Hypothalamus (tissue), 51 donors: Measurements from ENCODE around the gene CCR2.

Experiments used
- DNase-seq, 51 donors: peaks; one replicate each; lab custom pipeline; 2025; lab: John Stamatoyannopoulos, UW

CCR2 gene

DNA sequence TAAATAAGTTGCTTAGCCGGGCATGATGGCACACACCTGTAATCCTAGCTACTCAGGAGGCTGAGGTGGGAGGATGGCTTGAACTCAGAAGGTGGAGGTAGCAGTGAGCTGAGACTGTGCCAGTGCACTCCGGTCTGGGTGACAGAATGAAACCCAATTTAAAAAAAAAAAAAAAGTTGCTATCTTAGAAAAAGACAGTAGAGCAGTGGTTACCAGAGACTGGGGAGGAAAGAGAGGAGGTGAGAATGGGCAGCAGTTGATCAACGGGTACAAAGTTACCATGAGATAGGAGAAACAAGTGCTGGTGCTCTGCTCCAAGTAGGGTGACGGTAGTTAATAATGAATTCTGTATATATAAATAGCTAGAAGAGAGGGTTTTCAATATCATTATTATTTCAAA is 821 bp upstream of the CCR2 start:
- no peak for DNase-seq

DNA sequence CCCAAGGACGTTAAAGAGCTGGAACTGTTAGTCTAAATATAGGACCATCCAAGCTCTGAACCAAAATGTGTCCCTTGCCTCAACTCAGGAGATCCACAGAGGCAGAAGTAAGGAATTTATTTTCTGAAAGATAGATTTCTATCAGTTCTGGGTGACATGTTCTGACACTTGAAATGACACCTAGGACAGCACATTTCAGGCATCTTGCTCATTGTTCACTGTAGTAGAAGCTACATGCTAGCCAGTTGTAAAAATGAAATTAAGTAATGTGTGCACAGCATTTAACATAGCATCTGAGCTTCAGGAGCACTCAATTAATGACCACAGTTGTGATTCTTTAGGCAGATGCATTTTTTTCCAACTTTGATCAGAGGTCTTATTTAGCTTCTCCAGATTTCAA is 567 bp downstream of the CCR2 start:
- DNase-seq = no peak

DNA sequence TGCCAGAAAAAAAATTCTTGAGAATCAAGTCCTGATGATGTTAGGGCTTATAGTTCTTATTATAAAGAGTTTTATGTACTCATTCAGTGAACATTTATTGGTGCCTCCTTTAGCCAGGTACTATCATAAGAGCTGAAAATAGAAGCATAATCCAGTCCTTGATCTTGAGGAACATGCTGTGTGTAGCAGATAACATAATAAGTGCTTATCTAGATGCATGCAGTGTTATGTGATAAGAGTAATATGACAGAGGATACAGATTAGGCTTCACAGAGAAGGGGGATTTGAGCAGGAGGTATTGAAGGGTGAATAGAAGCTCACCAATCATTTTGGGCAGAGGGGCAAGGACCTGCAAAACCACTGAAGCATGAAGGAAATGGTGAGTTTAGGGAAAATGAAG is 1.1 kb downstream of the CCR2 start:
- no peak for DNase-seq

DNA sequence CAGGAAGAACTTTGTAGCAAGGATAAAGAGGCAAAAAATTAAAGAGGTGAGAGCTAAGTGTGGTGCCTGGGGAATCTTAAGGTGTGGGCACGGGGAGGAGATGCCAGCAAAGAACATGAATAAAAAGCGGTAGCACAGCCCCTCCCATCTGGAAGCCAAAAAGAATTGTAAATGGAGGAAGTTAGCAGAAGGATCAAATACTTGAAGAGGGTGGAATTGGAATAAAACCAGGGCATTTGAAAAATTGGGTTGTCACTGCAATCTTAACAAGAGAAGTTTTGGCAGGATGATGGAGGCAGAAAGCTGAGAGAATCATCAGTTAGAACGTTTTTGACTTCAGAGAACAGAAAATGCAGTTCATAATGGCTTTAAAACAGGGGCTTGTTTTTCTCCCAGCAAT is 2.4 kb downstream of the CCR2 start:
- DNase-seq = no peak

DNA sequence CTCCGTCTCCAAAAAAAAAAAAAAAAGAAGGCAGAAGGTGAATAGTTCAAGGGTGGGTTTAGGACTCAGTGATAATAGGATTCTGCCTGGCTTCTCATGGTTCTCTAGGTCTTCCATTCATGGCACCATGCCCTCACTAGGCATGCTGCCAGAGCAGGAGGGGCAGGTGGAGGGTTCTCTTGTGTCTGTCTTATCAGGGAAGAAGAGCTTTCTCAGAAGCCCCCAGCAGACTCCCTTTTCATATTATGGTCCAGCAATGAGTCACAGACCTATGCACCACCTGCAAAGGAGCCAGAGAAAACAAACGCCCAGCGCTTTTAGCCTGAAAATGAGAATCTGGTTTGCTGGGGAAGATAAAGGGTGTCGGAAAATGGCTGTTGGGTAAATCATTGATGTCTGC is 3.0 kb downstream of the CCR2 start:
- DNase-seq = no peak

DNA sequence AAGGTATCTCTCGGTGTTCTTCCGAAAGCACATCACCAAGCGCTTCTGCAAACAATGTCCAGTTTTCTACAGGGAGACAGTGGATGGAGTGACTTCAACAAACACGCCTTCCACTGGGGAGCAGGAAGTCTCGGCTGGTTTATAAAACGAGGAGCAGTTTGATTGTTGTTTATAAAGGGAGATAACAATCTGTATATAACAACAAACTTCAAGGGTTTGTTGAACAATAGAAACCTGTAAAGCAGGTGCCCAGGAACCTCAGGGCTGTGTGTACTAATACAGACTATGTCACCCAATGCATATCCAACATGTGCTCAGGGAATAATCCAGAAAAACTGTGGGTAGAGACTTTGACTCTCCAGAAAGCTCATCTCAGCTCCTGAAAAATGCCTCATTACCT is 4.6 kb downstream of the CCR2 start:
- DNase-seq = no peak

DNA sequence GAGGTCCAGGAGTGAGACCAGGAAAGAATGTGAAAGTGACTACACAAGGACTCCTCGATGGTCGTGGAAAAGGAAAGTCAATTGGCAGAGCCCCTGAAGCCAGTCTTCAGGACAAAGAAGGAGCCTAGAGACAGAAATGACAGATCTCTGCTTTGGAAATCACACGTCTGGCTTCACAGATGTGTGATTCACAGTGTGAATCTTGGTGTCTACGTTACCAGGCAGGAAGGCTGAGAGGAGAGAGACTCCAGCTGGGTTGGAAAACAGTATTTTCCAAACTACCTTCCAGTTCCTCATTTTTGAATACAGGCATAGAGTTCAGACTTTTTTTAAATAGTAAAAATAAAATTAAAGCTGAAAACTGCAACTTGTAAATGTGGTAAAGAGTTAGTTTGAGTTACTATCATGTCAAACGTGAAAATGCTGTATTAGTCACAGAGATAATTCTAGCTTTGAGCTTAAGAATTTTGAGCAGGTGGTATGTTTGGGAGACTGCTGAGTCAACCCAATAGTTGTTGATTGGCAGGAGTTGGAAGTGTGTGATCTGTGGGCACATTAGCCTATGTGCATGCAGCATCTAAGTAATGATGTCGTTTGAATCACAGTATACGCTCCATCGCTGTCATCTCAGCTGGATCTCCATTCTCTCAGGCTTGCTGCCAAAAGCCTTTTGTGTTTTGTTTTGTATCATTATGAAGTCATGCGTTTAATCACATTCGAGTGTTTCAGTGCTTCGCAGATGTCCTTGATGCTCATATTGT is 6.0 kb downstream of the CCR2 start:
- peak in 5 of 51 donors; percentile 15 to 55 (median 17) for DNase-seq

DNA sequence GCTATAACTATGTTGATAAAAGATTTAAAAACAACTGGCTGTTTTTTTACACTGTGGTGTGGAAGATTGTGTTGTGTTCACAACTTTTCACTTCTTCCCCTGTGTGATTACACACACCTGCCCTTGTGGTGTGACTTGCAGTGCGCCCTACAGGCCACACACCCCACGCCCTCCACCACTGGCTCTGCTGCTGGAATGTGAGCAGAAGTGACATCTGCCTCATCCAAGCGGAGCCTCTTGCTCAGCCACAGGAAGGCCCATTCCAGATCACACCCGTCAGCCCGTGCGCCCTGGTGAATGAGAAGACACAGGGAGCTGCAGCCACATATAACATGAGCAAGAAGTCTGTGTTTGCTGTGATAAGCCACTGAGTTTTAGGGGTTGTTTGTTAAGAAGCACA is 7.0 kb downstream of the CCR2 start:
- DNase-seq = no peak

DNA sequence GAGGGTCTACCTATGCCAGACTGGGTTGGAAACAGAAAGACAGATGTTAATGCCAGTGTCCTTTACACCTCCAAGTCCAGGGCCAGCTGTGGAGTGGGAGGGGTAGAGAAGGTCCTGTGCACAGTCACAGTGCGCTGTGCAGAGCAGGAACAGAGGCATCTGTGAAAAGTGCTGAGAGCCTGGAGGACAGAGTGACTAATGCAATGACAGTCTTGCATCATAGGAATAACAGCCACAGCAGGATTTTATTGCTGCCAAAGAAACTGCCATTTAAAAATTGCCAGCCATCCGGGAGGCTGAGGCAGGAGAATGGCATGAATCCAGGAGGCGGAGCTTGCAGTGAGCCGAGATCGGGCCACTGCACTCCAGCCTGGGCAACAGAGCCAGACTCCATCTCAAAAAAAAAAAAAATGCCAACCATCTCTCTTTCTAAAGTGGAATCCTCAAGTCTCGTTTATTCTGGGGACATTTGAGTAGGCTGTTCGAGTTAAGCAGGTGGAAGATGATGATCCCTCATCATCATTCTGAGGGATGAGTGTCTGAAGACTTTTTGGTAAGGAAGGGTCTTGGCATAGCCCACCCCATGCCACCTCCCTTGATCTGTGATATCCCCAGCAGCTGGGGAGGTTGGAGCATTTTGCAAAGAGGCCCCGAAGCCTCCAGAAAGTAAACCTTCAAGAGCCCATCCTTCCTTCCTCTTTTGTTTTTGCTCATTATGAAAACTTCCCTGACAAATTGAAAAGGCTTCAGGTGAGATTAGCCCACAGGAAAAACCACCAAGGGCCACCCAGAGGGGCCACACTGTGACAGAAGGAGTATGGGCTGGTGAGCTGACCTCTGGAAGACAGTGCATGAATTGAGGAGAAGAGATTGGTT is 7.7 kb downstream of the CCR2 start:
- DNase-seq = no peak

DNA sequence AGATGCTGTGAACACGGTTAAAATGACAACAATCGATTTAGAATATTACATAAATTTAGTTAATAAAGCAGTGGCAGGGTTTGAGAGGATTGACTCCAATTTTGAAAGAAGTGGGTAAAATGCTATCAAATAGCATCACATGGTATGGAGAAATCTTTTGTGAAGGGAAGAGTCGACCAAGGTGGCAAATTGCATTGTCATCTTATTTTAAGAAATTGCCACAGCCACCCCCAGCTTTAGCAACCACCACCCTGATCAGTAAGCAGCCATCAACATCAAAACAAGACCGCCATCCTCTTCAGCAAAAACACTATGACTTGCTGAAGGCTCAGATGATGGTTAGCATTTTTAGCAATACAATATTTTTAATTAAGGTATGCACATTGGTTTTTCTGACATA is 11.1 kb downstream of the CCR2 start:
- no peak for DNase-seq

DNA sequence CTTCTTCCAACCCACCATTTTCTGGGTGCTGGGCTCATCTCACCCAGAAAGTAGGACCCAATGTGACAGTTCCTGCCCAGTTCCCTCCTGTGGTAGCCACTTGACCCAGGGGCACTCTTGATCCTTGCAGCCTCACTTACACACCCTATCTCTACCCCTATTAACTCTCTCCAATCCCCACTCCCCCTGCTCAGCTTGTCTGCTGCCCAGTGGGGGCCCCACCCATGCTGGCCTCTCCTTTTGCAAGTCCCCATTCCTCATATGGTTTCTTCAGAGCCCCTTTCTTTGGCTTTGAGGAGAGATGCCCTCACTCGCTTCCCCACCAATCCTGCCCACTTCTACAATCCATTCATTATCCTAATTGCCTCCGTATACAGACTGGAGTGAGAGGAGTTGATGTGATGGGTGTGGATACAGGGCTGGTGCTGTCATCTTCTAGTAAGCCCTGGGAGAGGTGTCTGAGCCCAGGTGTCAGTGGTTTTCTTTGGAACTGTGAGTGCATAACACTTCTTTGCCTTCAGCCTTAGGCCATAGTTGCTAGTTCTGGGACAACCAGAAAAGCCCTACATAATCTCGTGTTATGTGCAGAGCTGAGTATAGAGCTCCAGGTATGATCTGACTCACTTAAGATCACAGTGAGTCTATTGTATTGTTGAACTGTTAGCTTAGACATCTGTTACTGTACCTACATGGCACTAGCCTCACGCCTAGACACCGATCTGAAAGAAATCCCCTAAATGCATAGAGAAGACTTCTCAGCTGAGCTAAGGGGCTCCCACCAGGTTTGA is 12.0 kb downstream of the CCR2 start:
- DNase-seq = no peak

DNA sequence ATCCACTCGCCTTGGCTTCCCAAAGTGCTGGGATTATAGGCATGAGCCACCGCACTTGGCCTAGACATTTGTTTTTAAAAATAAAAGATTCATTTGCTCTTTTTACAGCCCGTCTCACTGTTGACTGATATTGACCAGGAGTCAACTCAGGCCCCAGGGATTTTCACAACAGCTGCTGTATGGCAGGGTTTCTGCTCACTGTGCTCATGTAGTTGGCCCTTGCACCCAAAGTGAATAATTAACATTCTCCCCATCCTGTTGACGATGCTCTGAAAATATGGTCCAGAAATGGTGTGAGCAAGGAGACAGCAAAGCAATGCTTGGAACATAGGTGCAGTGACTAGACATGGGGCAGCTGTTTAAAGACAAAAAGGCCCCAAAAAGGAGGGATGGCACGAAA is 13.9 kb downstream of the CCR2 start:
- DNase-seq = no peak

DNA sequence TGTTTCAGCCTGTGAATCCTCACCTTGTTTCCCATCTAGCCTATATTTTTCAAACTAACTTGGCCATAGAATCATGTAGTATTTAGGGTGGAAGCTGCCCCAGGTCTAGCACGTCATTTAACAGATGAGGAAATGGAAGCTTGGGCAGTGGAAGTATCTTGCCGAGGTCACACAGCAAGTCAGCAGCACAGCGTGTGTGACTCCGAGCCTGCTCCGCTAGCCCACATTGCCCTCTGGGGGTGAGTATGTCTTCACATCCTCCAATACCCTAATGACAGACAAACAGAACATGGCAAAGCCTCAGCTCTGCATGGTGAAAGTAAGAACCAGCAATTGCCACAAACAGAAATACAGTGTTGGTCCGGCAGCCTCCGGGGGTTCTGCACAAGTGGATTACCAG is 14.7 kb downstream of the CCR2 start:
- DNase-seq = peak in 23 of 51 donors; percentile 5 to 61 (median 23)

DNA sequence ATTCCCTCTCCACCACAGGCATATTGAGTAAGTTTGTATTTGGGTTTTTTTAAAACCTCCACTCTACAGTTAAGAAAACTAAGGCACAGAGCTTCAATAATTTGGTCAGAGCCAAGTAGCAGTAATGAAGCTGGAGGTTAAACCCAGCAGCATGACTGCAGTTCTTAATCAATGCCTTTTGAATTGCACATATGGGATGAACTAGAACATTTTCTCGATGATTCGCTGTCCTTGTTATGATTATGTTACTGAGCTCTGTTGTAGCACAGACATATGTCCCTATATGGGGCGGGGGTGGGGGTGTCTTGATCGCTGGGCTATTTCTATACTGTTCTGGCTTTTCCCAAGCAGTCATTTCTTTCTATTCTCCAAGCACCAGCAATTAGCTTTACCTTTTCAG is 15.2 kb downstream of the CCR2 start:
- no peak for DNase-seq

DNA sequence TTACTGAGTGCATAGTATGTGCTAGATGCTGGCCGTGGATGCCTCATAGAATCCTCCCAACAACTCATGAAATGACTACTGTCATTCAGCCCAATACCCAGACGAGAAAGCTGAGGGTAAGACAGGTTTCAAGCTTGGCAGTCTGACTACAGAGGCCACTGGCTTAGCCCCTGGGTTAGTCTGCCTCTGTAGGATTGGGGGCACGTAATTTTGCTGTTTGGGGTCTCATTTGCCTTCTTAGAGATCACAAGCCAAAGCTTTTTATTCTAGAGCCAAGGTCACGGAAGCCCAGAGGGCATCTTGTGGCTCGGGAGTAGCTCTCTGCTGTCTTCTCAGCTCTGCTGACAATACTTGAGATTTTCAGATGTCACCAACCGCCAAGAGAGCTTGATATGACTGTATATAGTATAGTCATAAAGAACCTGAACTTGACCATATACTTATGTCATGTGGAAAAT is 15.8 kb downstream of the CCR2 start:
- no peak for DNase-seq

DNA sequence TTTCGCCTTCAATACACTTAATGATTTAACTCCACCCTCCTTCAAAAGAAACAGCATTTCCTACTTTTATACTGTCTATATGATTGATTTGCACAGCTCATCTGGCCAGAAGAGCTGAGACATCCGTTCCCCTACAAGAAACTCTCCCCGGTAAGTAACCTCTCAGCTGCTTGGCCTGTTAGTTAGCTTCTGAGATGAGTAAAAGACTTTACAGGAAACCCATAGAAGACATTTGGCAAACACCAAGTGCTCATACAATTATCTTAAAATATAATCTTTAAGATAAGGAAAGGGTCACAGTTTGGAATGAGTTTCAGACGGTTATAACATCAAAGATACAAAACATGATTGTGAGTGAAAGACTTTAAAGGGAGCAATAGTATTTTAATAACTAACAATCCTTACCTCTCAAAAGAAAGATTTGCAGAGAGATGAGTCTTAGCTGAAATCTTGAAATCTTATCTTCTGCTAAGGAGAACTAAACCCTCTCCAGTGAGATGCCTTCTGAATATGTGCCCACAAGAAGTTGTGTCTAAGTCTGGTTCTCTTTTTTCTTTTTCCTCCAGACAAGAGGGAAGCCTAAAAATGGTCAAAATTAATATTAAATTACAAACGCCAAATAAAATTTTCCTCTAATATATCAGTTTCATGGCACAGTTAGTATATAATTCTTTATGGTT is 17.1 kb downstream of the CCR2 start, which contains the start of gene CCR5:
CCR5 (plus strand) TSS at position 108 of the 680 bp plus-strand sequence. CDS start 1,957 bp downstream, outside the sequence.
- no peak for DNase-seq

DNA sequence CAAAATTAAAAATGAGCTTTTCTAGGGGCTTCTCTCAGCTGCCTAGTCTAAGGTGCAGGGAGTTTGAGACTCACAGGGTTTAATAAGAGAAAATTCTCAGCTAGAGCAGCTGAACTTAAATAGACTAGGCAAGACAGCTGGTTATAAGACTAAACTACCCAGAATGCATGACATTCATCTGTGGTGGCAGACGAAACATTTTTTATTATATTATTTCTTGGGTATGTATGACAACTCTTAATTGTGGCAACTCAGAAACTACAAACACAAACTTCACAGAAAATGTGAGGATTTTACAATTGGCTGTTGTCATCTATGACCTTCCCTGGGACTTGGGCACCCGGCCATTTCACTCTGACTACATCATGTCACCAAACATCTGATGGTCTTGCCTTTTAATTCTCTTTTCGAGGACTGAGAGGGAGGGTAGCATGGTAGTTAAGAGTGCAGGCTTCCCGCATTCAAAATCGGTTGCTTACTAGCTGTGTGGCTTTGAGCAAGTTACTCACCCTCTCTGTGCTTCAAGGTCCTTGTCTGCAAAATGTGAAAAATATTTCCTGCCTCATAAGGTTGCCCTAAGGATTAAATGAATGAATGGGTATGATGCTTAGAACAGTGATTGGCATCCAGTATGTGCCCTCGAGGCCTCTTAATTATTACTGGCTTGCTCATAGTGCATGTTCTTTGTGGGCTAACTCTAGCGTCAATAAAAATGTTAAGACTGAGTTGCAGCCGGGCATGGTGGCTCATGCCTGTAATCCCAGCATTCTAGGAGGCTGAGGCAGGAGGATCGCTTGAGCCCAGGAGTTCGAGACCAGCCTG is 17.8 kb downstream of the CCR2 start:
- no peak for DNase-seq

DNA sequence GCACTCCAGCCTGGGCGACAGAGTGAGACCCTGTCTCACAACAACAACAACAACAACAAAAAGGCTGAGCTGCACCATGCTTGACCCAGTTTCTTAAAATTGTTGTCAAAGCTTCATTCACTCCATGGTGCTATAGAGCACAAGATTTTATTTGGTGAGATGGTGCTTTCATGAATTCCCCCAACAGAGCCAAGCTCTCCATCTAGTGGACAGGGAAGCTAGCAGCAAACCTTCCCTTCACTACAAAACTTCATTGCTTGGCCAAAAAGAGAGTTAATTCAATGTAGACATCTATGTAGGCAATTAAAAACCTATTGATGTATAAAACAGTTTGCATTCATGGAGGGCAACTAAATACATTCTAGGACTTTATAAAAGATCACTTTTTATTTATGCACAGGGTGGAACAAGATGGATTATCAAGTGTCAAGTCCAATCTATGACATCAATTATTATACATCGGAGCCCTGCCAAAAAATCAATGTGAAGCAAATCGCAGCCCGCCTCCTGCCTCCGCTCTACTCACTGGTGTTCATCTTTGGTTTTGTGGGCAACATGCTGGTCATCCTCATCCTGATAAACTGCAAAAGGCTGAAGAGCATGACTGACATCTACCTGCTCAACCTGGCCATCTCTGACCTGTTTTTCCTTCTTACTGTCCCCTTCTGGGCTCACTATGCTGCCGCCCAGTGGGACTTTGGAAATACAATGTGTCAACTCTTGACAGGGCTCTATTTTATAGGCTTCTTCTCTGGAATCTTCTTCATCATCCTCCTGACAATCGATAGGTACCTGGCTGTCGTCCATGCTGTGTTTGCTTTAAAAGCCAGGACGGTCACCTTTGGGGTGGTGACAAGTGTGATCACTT is 18.8 kb downstream of the CCR2 start:
- DNase-seq = peak in 1 of 51 donors; percentile 14

DNA sequence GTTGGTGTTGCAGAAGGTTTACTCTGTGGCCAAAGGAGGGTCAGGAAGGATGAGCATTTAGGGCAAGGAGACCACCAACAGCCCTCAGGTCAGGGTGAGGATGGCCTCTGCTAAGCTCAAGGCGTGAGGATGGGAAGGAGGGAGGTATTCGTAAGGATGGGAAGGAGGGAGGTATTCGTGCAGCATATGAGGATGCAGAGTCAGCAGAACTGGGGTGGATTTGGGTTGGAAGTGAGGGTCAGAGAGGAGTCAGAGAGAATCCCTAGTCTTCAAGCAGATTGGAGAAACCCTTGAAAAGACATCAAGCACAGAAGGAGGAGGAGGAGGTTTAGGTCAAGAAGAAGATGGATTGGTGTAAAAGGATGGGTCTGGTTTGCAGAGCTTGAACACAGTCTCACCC is 20.8 kb downstream of the CCR2 start:
- no peak for DNase-seq
